ENCODE results near the gene LRRC4C. TPM values are rescaled to one million over a fixed set of nuclear protein-coding genes. Genes with fewer than 3 reads are reported as not detected.
"Not testable (repeated sequence)": the region's sequence is repeated elsewhere in the genome, so short reads cannot be mapped to it uniquely, and the experiment has no call there.

Gene LRRC4C
- total RNA-seq, 1 experiment from 2014 or later: 0.13 TPM

DNA sequence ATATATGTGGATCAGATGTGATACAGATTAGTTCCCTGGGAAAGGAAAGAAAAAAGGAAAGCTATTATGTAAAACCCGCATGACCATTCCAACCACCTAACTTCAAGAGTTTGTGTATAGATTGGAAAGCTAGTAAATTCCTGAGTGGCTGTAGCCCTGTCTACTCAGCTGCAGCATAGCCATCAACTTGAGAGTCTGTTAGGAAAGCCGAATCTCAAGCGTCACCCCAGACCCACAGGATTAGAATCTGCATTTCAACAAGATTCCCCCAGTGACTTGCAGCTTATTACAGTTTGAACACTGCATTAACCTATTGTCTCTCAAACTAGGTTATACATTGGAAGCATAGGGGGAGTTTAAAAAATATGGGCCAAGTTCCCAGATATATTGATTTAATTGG is 921.7 kb downstream of the LRRC4C start:
- Histone ChIP-seq H4K20me1 (ENCODE audit: control insufficient read depth, insufficient read depth, insufficient read length) (no peaks in the 10 kb centered on the region), H2BK20ac (ENCODE audit: low read depth, low read length, poor library complexity, severe bottlenecking) (no peak overlapping the region), H3K23me2 (ENCODE audit: insufficient read length, low read depth, low read length, poor library complexity, severe bottlenecking) (no peaks in the 10 kb centered on the region), H2BK120ac (ENCODE audit: low read depth, low read length, poor library complexity, severe bottlenecking) (no peak overlapping the region), H3K18ac (ENCODE audit: insufficient read length, low read depth, low read length) (no peak overlapping the region), H2AFZ (ENCODE audit: low read length) (no peak overlapping the region), H3K14ac (ENCODE audit: insufficient read depth, low read length) (no peak overlapping the region), H2AK5ac (ENCODE audit: insufficient read length, low read length) (no peak overlapping the region), H3T11ph (ENCODE audit: low read length) (no peak overlapping the region), H3K23ac (ENCODE audit: insufficient read length, low read depth, low read length) (no peak overlapping the region), H3K9me3 (ENCODE audit: control insufficient read depth, low read depth, low read length) (no peaks in the 10 kb centered on the region), H3K56ac (ENCODE audit: insufficient read length, low read depth, low read length) (no peak overlapping the region), H2BK5ac (ENCODE audit: insufficient read length, low read length) (no peak overlapping the region), H3K79me1 (ENCODE audit: insufficient read depth, low read depth, low read length, poor library complexity, severe bottlenecking) (no peaks in the 10 kb centered on the region), H3K4me2 (ENCODE audit: insufficient read depth, insufficient read length, low read length) (no peak overlapping the region), H2BK15ac (ENCODE audit: low read depth, low read length) (no peak overlapping the region), H3K9ac (ENCODE audit: extremely low read depth, insufficient read length, low read length) (no peak overlapping the region), H3K4me1 (ENCODE audit: insufficient read depth, low read length) (no peaks in the 10 kb centered on the region), H3K79me2 (ENCODE audit: insufficient read depth, low read length) (no peaks in the 10 kb centered on the region), H2BK12ac (ENCODE audit: insufficient read length, low read depth, low read length) (no peak overlapping the region), H3K27me3 (ENCODE audit: insufficient read depth, low read length) (no peaks in the 10 kb centered on the region), H3K27ac (ENCODE audit: insufficient read length, low read depth, low read length) (no peak overlapping the region), H3K4ac (ENCODE audit: low read depth, low read length) (no peak overlapping the region), H4K8ac (replicated peaks; ENCODE audit: insufficient read length, low read depth, low read length) (no peak overlapping the region), H4K5ac (ENCODE audit: insufficient read length, low read depth, low read length) (no peak overlapping the region), H4K91ac (ENCODE audit: insufficient read length, low read depth, low read length) (no peak overlapping the region)
- TF ChIP-seq, protein P1, sequence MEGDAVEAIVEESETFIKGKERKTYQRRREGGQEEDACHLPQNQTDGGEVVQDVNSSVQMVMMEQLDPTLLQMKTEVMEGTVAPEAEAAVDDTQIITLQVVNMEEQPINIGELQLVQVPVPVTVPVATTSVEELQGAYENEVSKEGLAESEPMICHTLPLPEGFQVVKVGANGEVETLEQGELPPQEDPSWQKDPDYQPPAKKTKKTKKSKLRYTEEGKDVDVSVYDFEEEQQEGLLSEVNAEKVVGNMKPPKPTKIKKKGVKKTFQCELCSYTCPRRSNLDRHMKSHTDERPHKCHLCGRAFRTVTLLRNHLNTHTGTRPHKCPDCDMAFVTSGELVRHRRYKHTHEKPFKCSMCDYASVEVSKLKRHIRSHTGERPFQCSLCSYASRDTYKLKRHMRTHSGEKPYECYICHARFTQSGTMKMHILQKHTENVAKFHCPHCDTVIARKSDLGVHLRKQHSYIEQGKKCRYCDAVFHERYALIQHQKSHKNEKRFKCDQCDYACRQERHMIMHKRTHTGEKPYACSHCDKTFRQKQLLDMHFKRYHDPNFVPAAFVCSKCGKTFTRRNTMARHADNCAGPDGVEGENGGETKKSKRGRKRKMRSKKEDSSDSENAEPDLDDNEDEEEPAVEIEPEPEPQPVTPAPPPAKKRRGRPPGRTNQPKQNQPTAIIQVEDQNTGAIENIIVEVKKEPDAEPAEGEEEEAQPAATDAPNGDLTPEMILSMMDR (conservative IDR thresholded peaks at IDR 0.05): no peak
- H3K27ac Mint-ChIP-seq: no peak overlapping the region; a peak in 1 of 7 replicates
- H3K9me3 Mint-ChIP-seq: no peaks in the 10 kb centered on the region
- no CpG with 5 or more reads among the region's 3 CpGs for WGBS (ENCODE audit: extremely low coverage, insufficient read length, low lambda C conversion rate)
- no peaks in the 10 kb centered on the region; the same call in 1 of the 2 replicates for H3K27me3 Mint-ChIP-seq (ENCODE audit: low read depth)
- H3K36me3 Mint-ChIP-seq (ENCODE audit: insufficient read depth in 1 of 3, low read depth in 3 of 3): no peaks in the 10 kb centered on the region
- no peak for DNase-seq
- H3K4me1 Mint-ChIP-seq: peaks cover 16 to 20% of the 10 kb centered on the region in 2 experiments
- no peak overlapping the region for H3K4me3 Mint-ChIP-seq

DNA sequence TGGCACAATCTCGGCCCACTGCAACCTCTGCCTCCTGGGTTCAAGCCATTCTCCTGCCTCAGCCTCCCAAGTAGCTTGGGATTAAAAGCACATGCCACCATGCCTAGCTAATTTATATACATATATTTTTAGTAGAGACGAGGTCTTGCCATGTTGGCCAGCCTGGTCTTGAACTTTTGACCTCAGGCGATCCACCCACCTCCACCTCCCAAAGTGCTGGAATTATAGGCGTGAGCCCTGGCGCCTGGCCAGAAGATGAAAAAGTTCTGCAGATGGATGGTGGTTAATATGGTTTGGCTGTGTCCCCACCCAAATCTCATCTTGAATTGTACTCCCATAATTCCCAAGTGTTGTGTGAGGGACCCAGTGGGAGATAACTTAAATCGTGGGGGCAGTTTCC is 937.4 kb downstream of the LRRC4C start:
- not testable (repeated sequence) for H3K14ac ChIP-seq (ENCODE audit: insufficient read depth, low read length); H2AFZ ChIP-seq (ENCODE audit: low read length); H3K4me1 ChIP-seq (ENCODE audit: insufficient read depth, low read length); H3K79me1 ChIP-seq (ENCODE audit: insufficient read depth, low read depth, low read length, poor library complexity, severe bottlenecking); H4K91ac ChIP-seq (ENCODE audit: insufficient read length, low read depth, low read length); H3K9me3 ChIP-seq (ENCODE audit: control insufficient read depth, low read depth, low read length); H3K4me2 ChIP-seq (ENCODE audit: insufficient read depth, insufficient read length, low read length); H3K56ac ChIP-seq (ENCODE audit: insufficient read length, low read depth, low read length); H2BK5ac ChIP-seq (ENCODE audit: insufficient read length, low read length); H3K27me3 Mint-ChIP-seq (ENCODE audit: low read depth); H3K79me2 ChIP-seq (ENCODE audit: insufficient read depth, low read length); H3T11ph ChIP-seq (ENCODE audit: low read length); H3K4ac ChIP-seq (ENCODE audit: low read depth, low read length); H3K23me2 ChIP-seq (ENCODE audit: insufficient read length, low read depth, low read length, poor library complexity, severe bottlenecking); H3K23ac ChIP-seq (ENCODE audit: insufficient read length, low read depth, low read length); H2BK120ac ChIP-seq (ENCODE audit: low read depth, low read length, poor library complexity, severe bottlenecking); H2AK5ac ChIP-seq (ENCODE audit: insufficient read length, low read length); H3K18ac ChIP-seq (ENCODE audit: insufficient read length, low read depth, low read length); H4K5ac ChIP-seq (ENCODE audit: insufficient read length, low read depth, low read length); H3K9ac ChIP-seq (ENCODE audit: extremely low read depth, insufficient read length, low read length); H3K9me3 Mint-ChIP-seq; H2BK12ac ChIP-seq (ENCODE audit: insufficient read length, low read depth, low read length); DNase-seq; H2BK15ac ChIP-seq (ENCODE audit: low read depth, low read length); H2BK20ac ChIP-seq (ENCODE audit: low read depth, low read length, poor library complexity, severe bottlenecking); H4K8ac ChIP-seq (replicated peaks; ENCODE audit: insufficient read length, low read depth, low read length); H3K4me3 Mint-ChIP-seq; H4K20me1 ChIP-seq (ENCODE audit: control insufficient read depth, insufficient read depth, insufficient read length); H3K27ac Mint-ChIP-seq; H3K36me3 Mint-ChIP-seq (ENCODE audit: insufficient read depth in 1 of 3, low read depth in 3 of 3); H3K4me1 Mint-ChIP-seq; H3K27me3 ChIP-seq (ENCODE audit: insufficient read depth, low read length); H3K27ac ChIP-seq (ENCODE audit: insufficient read length, low read depth, low read length)
- WGBS (ENCODE audit: extremely low coverage, insufficient read length, low lambda C conversion rate): no CpG with 5 or more reads among the region's 6 CpGs

Measured in H9 (cell line).